NT2/D1 (cell line): ENCODE data around the gene MSH6.

Experiments
- SUZ12 ChIP-seq: IDR thresholded peaks from 2 replicates; pipeline ENCODE4 v1.6.1; 2011; ENCODE audit not compliant: insufficient read length, insufficient read depth; ENCODE audit errors: extremely low read depth
- ZNF274 ChIP-seq: IDR thresholded peaks from 2 replicates; pipeline ENCODE4 v1.6.1; 2011; ENCODE audit warnings: mild to moderate bottlenecking, low read depth, low read length

DNA sequence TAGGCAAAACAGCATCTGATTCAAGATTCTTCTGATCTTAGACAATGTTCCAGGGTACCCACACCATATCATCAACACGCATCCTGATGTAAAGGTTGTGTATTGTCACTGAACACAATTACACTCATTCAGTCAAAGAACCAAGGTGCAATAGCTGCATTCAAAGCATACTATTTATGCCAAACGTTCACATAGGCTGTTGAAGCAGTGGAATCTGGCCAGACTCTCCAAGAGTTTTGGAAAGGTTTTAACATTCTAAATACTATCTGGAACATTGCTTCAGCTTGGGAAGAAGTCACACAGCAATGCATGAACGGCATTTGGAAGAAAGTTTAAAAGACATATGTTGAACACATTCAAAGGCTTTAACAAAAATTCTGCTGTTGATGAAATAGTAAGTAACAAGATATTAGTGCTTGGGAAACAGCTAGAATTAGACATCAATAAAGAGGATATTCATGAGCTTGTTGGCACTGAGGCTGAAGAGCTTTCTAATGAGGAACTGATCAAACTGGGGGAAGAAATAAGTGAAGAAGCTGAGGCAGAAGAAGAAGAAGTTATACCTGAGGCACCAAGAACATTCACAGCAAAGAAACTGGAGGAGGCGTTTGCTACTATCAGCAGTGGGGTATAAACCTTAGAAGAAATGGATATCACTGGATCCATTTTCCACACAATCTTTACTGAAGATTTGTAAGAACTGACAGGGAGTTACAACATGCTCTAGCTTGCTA lies 47.6 kb upstream of the MSH6 start:
- TF ChIP-seq ZNF274, result no peak
- TF ChIP-seq SUZ12, result no peak
